GM12891 (cell line): ENCODE measurements around the gene ATP6V1G2.

Experiments
- POLR2A ChIP-seq: IDR thresholded peaks from 2 replicates; pipeline ENCODE4 v1.6.1; 2011; ENCODE audit warnings: low read depth, low read length, control low read depth
- POLR2AphosphoS5 ChIP-seq: IDR thresholded peaks from 2 replicates; pipeline ENCODE4 v1.6.1; 2011; ENCODE audit warnings: low read depth, low read length, control low read depth
- POU2F2 ChIP-seq: IDR thresholded peaks from 2 replicates; pipeline ENCODE4 v1.6.1; 2011; ENCODE audit warnings: low read depth, mild to moderate bottlenecking, control low read depth, low read length, moderate library complexity
- SPI1 ChIP-seq: IDR thresholded peaks from 2 replicates; pipeline ENCODE4 v1.6.1; 2011; ENCODE audit warnings: low read depth, low read length, control low read depth
- TAF1 ChIP-seq: IDR thresholded peaks from 2 replicates; pipeline ENCODE4 v1.6.1; 2011; ENCODE audit warnings: low read depth, low read length, control low read depth

GRCh38 chr6:31586008-31586407, 39.6 kb upstream of the ATP6V1G2 start, which contains the start of gene LST1:
- TF ChIP-seq POLR2A, result no peak
- TF ChIP-seq SPI1, result peak; percentile 18; the same call in 1 of the 2 replicates
- no peak for TF ChIP-seq POLR2AphosphoS5
- no peak for TF ChIP-seq TAF1
- no peak for TF ChIP-seq POU2F2
